Right lobe of liver (tissue), 4 donors: Measurements from ENCODE around the gene CSF3R.

Experiments used
- CTCF ChIP-seq, 4 donors: fragments of 200-600 bp in 3 of 4; fragments of 450-650 bp in 1 of 4; IDR thresholded peaks; one replicate each; pipeline versions ENCODE4 v1.5.1 to v1.8.0; 2016 to 2022; ENCODE audit warnings: antibody characterized with exemption in 4 of 4, mild to moderate bottlenecking in 2 of 4
- POLR2A ChIP-seq: fragments of 450-650 bp; IDR thresholded peaks from one replicate; pipeline ENCODE4 v1.6.1; 2017; ENCODE audit warnings: antibody characterized with exemption, mild to moderate bottlenecking
- donor health status: DM: no; HTN: no; CAD: no.
- donor health status: DM: no; HTN: no; CAD: no.
- donor health status: DM: no; HTN: yes; CAD: no.

DNA sequence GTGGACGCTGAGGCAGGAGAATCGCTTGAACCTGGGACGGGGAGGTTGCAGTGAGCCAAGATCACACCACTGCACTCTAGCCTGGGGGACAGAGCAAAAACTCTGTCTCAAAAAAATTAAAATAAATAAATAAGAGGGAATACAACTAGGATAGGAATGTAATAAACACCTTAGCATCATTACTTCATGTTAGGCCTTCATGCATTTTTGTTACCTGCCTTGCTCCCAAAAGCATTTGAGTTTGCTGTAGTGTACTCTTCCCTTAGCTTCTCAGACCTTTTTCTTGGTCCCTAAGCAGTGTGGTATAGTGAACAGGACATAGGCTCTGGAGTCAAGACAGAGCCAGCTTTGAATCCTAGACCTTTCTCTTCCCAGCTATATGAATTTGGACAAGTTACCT lies 29.7 kb downstream of the CSF3R start:
- TF ChIP-seq CTCF (IDR thresholded peaks at IDR 0.05), result no peak
- no peak for TF ChIP-seq POLR2A
